Bronchial epithelial cell (primary cell): Measurements from ENCODE around the gene CLSTN2. TPM values are rescaled to one million over a fixed set of nuclear protein-coding genes. Genes with fewer than 3 reads are reported as not detected.
A peak's percentile ranks its signal among the peaks of the same experiment; 100 is the strongest.

Source experiments
- DNase-seq: peaks from one replicate; pipeline ENCODE4 v3.0.0-alpha.2; 2010; ENCODE audit warnings: low read depth
- FAIRE-seq: peaks from 2 replicates; lab custom pipeline; 2011; peaks lifted over from hg19 to GRCh38; lab: Jason Lieb, UNC
- H3K27me3 ChIP-seq: 2 replicates; pipeline ENCODE4 v1.5.1; 2011; ENCODE audit warnings: low read length; ENCODE audit not compliant: control insufficient read depth, insufficient read depth
- H3K36me3 ChIP-seq: 2 replicates; pipeline ENCODE4 v1.5.1; 2011; ENCODE audit warnings: low read length; ENCODE audit not compliant: control insufficient read depth, insufficient read depth
- H3K4me3 ChIP-seq: 2 replicates; pipeline ENCODE4 v1.5.1; 2011; ENCODE audit warnings: mild to moderate bottlenecking, low read depth, low read length, control low read depth
- total RNA-seq: library from RNA; depleted of rRNA; stranded (reverse); fragments of >200 nt; gene quantifications from 2 replicates; pipeline ENCODE4 v1.2.1, GENCODE V29; 2014
- TF ChIP-seq, protein P1 (sequence below): IDR thresholded peaks from 2 replicates; pipeline ENCODE4 v1.5.1; 2011; ENCODE audit warnings: mild to moderate bottlenecking, moderate library complexity, low read length, control low read depth, inconsistent platforms; ENCODE audit not compliant: insufficient read depth, severe bottlenecking

Gene CLSTN2
- total RNA-seq, 1 donor from 2014 or later = 0.26 TPM

GRCh38 chr3:140370686-140371085 lies 435.7 kb downstream of the CLSTN2 start:
- DNase-seq (no peak), FAIRE-seq (no peak)
- TF ChIP-seq, protein P1, sequence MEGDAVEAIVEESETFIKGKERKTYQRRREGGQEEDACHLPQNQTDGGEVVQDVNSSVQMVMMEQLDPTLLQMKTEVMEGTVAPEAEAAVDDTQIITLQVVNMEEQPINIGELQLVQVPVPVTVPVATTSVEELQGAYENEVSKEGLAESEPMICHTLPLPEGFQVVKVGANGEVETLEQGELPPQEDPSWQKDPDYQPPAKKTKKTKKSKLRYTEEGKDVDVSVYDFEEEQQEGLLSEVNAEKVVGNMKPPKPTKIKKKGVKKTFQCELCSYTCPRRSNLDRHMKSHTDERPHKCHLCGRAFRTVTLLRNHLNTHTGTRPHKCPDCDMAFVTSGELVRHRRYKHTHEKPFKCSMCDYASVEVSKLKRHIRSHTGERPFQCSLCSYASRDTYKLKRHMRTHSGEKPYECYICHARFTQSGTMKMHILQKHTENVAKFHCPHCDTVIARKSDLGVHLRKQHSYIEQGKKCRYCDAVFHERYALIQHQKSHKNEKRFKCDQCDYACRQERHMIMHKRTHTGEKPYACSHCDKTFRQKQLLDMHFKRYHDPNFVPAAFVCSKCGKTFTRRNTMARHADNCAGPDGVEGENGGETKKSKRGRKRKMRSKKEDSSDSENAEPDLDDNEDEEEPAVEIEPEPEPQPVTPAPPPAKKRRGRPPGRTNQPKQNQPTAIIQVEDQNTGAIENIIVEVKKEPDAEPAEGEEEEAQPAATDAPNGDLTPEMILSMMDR = no peak
- no peaks in the 10 kb centered on the region for H3K27me3 ChIP-seq
- no peak overlapping the region for H3K4me3 ChIP-seq
- H3K36me3 ChIP-seq = no peaks in the 10 kb centered on the region

DNA sequence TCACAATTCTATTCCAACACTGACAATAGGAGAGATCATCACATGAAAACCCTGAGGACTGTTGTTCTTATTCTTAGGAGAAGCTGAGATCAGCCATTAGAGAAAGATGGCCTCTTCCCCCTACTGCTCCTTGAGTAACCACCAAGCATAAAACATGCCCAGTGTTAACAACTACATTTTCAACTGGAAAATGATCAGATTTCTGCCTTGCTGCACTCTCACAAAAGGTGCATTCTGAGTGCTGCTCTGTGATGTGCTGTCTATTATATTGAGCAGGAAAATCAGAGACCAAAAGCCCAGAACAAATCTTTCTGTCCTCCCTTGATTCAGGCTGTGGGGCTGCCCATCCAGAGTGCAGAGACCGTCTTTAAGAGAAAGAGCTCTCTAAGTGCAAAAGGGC lies 438.2 kb downstream of the CLSTN2 start:
- no peak overlapping the region for H3K4me3 ChIP-seq
- TF ChIP-seq, protein P1 = no peak
- DNase-seq (no peak), FAIRE-seq (no peak)
- no peaks in the 10 kb centered on the region for H3K27me3 ChIP-seq
- H3K36me3 ChIP-seq = no peaks in the 10 kb centered on the region

DNA sequence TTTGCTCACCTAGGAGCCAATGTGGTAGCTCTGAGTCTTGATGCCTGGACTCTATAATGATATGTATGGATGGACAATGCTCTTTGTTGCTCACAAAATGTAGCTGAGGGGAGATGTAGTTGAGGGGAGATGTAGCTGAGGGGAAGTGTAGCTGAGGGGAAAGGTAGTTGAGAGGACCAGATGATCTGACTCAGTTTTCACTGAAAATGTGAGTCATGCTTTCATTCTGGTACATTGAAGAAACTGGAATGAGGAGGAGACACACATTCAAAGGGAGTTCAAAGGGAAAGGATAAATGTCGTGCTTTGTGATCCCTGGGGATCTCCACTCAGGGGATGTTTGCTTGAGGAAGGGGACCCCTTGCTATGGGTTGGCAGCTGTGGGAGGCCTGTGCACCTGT lies 440.0 kb downstream of the CLSTN2 start:
- Histone ChIP-seq H3K27me3 (no peaks in the 10 kb centered on the region), H3K36me3 (no peaks in the 10 kb centered on the region), H3K4me3 (no peak overlapping the region)
- DNase-seq (peak; percentile 49), FAIRE-seq (no peak)
- TF ChIP-seq, protein P1 = no peak

DNA sequence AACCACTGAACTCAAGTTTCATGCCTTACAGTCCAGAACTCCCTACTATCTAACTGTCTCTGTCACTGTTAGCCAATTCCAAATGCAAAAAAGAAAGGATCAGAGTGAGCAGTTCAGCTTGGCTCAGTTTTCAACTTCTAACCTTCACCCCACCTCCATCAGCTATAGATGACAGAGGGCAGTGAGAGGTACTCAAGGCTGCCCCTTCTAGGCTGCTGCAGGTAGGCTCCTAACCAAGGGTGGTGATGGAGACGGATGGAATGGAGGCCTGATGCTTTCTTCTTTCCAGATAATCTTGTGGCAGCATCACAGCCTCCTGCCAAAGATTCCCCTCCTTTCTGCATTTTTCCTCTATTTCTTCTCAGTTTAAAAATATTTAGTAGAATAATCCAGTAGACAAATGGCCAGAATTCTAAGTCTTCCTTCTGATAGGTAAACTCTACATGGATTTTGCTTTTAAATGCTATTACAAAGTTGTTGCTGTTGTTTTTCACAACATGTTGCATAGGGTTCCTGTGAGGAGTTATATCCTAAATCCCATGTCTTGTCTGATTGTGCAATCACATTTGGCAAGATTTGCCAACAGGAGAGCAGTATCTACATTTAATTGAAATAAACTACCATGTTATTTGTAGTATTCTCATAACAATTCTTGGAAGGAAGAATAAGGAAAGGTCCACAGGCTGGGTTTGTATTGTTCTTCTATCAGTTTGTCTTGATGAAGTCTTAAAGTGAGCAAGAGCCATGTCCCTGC lies 441.3 kb downstream of the CLSTN2 start:
- Histone ChIP-seq H3K36me3 (no peaks in the 10 kb centered on the region), H3K4me3 (no peak overlapping the region), H3K27me3 (no peaks in the 10 kb centered on the region)
- TF ChIP-seq, protein P1 = no peak
- no peak for FAIRE-seq
- no peak for DNase-seq

DNA sequence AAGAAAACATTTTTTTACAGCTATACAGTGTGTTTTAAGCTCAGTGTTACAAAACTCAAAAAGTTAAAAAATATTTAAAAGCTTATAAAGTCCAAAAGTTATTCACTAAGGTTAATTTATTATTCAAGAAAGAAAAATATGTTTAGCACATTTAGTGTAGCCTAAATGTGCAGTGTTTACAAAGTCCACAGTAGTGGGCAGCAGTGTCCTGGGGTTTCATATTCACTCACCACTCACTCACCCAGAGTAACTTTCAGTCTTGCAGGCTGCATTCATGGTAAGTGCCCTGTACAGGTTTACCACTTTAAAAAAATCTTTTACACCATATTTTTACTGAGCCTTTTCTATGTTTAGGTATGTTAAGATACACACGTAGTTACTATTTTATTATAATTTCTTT lies 442.7 kb downstream of the CLSTN2 start:
- FAIRE-seq (no peak), DNase-seq (no peak)
- Histone ChIP-seq H3K27me3 (no peaks in the 10 kb centered on the region), H3K4me3 (no peak overlapping the region), H3K36me3 (no peaks in the 10 kb centered on the region)
- TF ChIP-seq, protein P1 = no peak
